Body of pancreas (tissue), 4 donors: Measurements from ENCODE around the gene MXI1. TPM values are rescaled to one million over a fixed set of nuclear protein-coding genes. Genes with fewer than 3 reads are reported as not detected.
"Not testable (repeated sequence)": the region's sequence is repeated elsewhere in the genome, so short reads cannot be mapped to it uniquely, and the experiment has no call there.

Experiments
- ATAC-seq: fragments of 150-250 bp; one replicate; pipeline ENCODE4 v1.9.1; 2016
- DNase-seq, 4 donors: peaks; one replicate each; pipeline ENCODE4 v3.0.0-alpha.2; 2019
- H3K27ac ChIP-seq, 4 donors: fragments of 200-600 bp; sonication (generic); 1 replicate in 3 of 4; 2 replicates in 1 of 4; pipeline versions ENCODE4 v1.5.1 to v1.6.1; 2016 to 2019; ENCODE audit warnings: mild to moderate bottlenecking in 1 of 4, mixed read lengths in 1 of 4, moderate library complexity in 1 of 4
- H3K27me3 ChIP-seq, 2 donors: fragments of 200-600 bp; sonication (generic); one replicate each; pipeline ENCODE4 v1.6.0; 2016; ENCODE audit warnings: mild to moderate bottlenecking in 1 of 2
- H3K36me3 ChIP-seq, 2 donors: fragments of 200-600 bp; sonication (generic); replicated peaks in 1 of 2; 2 replicates each; pipeline ENCODE4 v1.5.1; 2016; ENCODE audit warnings: low read depth in 2 of 2; ENCODE audit not compliant: insufficient read depth in 1 of 2
- H3K4me1 ChIP-seq: fragments of 200-600 bp; sonication (generic); one replicate; pipeline ENCODE4 v1.6.0; 2016
- H3K4me3 ChIP-seq, 2 donors: fragments of 200-600 bp; sonication (generic); 1 replicate in 1 of 2; 2 replicates in 1 of 2; pipeline ENCODE4 v1.5.1; 2016 to 2019
- H3K9me3 ChIP-seq, 3 donors: fragments of 200-600 bp; sonication (generic); 1 replicate in 2 of 3; 2 replicates in 1 of 3; pipeline ENCODE4 v1.5.1; 2016
- POLR2A ChIP-seq, 3 donors: fragments of 450-650 bp; IDR thresholded peaks; one replicate each; pipeline ENCODE4 v1.6.1; 2016; ENCODE audit warnings: antibody characterized with exemption in 3 of 3, mild to moderate bottlenecking in 2 of 3
- WGBS, 2 donors: methylation state at CpG; one replicate each; pipeline ENCODE4 v1.1.5; 2017; 5-methylcytosine and 5-hydroxymethylcytosine counted together
- intact Hi-C: fragments of 100-400 bp; cut with DNase I; formaldehyde crosslinking; loops from one replicate; pipeline ENCODE4 v1.15.1; 2023
- total RNA-seq, 2 donors: library from RNA; depleted of rRNA; stranded (reverse); fragments of >200 nt; gene quantifications; one replicate each; pipeline ENCODE4 v1.1.0, GENCODE V29; 2016
- TF ChIP-seq, protein P1 (sequence below), 7 experiments: fragments of 450-650 bp in 4 of 7; fragments of 200-600 bp in 3 of 7; sonication (generic) in 3 of 7; IDR thresholded peaks; one replicate each; pipeline ENCODE4 v1.5.1; 2016 to 2019; ENCODE audit warnings: antibody characterized with exemption in 7 of 7

Gene MXI1
- total RNA-seq, 2 donors from 2014 or later, result 14.8 to 24.1 TPM

DNA sequence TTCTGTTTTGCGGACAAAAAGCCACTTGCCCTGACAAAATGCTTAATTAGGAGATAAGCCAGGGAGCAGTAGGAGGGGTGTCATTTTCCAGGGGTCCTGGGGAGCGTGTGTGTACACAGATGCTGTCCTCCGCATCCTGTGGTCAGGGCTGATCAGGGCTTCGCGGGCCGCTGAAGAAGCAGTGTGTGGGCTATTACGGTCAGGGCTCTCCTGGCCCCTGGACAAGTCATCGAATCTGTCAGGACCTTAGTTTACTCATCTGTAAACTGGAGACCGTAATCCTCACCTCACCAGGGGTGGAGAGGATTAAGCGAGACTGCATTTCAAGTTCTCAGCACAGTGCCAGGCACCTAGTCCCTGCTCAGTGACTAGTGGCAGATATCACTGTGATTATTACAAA, 26.0 kb upstream of the MXI1 start:
- H3K27me3 ChIP-seq, result no peaks in the 10 kb centered on the region
- no peaks in the 10 kb centered on the region for H3K4me1 ChIP-seq
- no peaks in the 10 kb centered on the region for H3K36me3 ChIP-seq
- H3K27ac ChIP-seq, result no peak overlapping the region
- no peak for ATAC-seq
- no peak for DNase-seq
- H3K9me3 ChIP-seq, result no peaks in the 10 kb centered on the region
- no peak overlapping the region for H3K4me3 ChIP-seq
- intact Hi-C loops, result no loop called here
- WGBS, 2 donors, result 85 to 88% methylated on average over 10 of the region's 10 CpGs
- no peak for TF ChIP-seq POLR2A (IDR thresholded peaks at IDR 0.05)
- TF ChIP-seq, protein P1, sequence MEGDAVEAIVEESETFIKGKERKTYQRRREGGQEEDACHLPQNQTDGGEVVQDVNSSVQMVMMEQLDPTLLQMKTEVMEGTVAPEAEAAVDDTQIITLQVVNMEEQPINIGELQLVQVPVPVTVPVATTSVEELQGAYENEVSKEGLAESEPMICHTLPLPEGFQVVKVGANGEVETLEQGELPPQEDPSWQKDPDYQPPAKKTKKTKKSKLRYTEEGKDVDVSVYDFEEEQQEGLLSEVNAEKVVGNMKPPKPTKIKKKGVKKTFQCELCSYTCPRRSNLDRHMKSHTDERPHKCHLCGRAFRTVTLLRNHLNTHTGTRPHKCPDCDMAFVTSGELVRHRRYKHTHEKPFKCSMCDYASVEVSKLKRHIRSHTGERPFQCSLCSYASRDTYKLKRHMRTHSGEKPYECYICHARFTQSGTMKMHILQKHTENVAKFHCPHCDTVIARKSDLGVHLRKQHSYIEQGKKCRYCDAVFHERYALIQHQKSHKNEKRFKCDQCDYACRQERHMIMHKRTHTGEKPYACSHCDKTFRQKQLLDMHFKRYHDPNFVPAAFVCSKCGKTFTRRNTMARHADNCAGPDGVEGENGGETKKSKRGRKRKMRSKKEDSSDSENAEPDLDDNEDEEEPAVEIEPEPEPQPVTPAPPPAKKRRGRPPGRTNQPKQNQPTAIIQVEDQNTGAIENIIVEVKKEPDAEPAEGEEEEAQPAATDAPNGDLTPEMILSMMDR (IDR thresholded peaks at IDR 0.05), result no peak

GRCh38 chr10:110181911-110182310, 25.5 kb upstream of the MXI1 start:
- no peak for ATAC-seq
- 58 to 61% methylated on average over 5 of the region's 5 CpGs for WGBS, 2 donors

GRCh38 chr10:110184398-110184797, 23.0 kb upstream of the MXI1 start:
- ATAC-seq, result no peak
- Histone ChIP-seq H3K9me3 (no peaks in the 10 kb centered on the region), H3K27ac (no peak overlapping the region), H3K36me3 (no peaks in the 10 kb centered on the region), H3K27me3 (no peaks in the 10 kb centered on the region), H3K4me3 (no peak overlapping the region), H3K4me1 (no peaks in the 10 kb centered on the region)
- WGBS, 2 donors, result 67 to 68% methylated on average over 6 of the region's 6 CpGs
- no peak for DNase-seq
- no peak for TF ChIP-seq POLR2A (IDR thresholded peaks at IDR 0.05)
- TF ChIP-seq, protein P1 (IDR thresholded peaks at IDR 0.05), result no peak
- intact Hi-C loops, result no loop called here

More at GRCh38 chr10:110181911-110182310, 25.5 kb upstream of the MXI1 start:
- no peak for DNase-seq
- Histone ChIP-seq H3K4me3 (no peak overlapping the region), H3K27me3 (no peaks in the 10 kb centered on the region), H3K4me1 (no peaks in the 10 kb centered on the region), H3K36me3 (no peaks in the 10 kb centered on the region), H3K27ac (no peak overlapping the region), H3K9me3 (no peaks in the 10 kb centered on the region)
- no peak for TF ChIP-seq POLR2A (IDR thresholded peaks at IDR 0.05)
- TF ChIP-seq, protein P1 (IDR thresholded peaks at IDR 0.05), result no peak
- intact Hi-C loops, result no loop called here

DNA sequence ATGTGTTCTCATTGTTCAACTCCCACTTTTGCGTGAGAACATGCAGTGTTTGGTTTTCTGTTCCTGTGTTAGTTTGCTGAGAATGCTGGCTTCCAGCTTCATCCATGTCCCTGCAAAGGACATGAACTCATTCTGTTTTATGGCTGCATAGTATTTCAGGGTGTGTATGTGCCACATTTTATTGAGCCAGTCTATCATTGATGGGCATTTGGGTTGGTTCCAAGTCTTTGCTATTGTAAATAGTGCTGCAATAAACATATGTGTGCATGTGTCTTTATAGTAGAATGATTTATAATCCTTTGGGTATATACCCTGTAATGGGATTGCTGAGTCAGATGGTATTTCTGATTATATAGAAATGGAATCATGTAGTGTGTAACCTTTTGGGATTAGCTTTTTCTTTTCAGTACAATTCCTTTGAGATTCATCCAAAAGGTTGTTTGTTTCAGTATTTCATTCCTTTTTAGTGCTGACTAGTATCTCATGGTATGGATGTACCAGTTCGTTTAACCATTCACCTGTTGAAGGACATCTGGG, 21.7 kb upstream of the MXI1 start:
- WGBS, 2 donors, result 53 to 58% methylated on average over 2 of the region's 2 CpGs

GRCh38 chr10:110190170-110190569, 17.2 kb upstream of the MXI1 start:
- 76 to 94% methylated on average over 3 of the region's 3 CpGs for WGBS, 2 donors
- no peaks in the 10 kb centered on the region for H3K36me3 ChIP-seq
- TF ChIP-seq, protein P1 (IDR thresholded peaks at IDR 0.05), result no peak
- no peak for TF ChIP-seq POLR2A (IDR thresholded peaks at IDR 0.05)
- DNase-seq (no peak), ATAC-seq (no peak)
- H3K4me1 ChIP-seq, result no peaks in the 10 kb centered on the region
- H3K9me3 ChIP-seq, result no peaks in the 10 kb centered on the region
- H3K27me3 ChIP-seq, result no peaks in the 10 kb centered on the region
- H3K4me3 ChIP-seq, result no peak overlapping the region
- intact Hi-C loops, result no loop called here
- no peak overlapping the region for H3K27ac ChIP-seq

More for the DNA sequence above, 21.7 kb upstream of the MXI1 start:
- H3K27ac ChIP-seq, ATAC-seq, H3K36me3 ChIP-seq, H3K4me3 ChIP-seq, DNase-seq, H3K9me3 ChIP-seq, H3K27me3 ChIP-seq, H3K4me1 ChIP-seq, intact Hi-C loops: not testable (repeated sequence)
